Neural cell (in vitro differentiated cells): ENCODE measurements around the gene OR1D5. TPM values are rescaled to one million over a fixed set of nuclear protein-coding genes. Genes with fewer than 3 reads are reported as not detected.

Experiments
- H2AFZ ChIP-seq: fragments of 200-600, 300-800 bp; sonication (generic), shearing (Covaris generic); 2 replicates; pipeline ENCODE4 v1.6.0; 2014; ENCODE audit warnings: low read depth, mild to moderate bottlenecking, antibody characterized with exemption, low read length, moderate library complexity
- H3F3A ChIP-seq: fragments of 200-600 bp; shearing (Covaris generic); 2 replicates; pipeline ENCODE4 v1.6.1; 2016; ENCODE audit warnings: mild to moderate bottlenecking, moderate library complexity, mixed read lengths, antibody characterized with exemption, low read length; ENCODE audit not compliant: insufficient read depth, poor library complexity, severe bottlenecking
- H3K27ac ChIP-seq: fragments of 200-600, 300-800 bp; sonication (generic), shearing (Covaris generic); 2 replicates; pipeline ENCODE4 v1.5.1; 2014; ENCODE audit warnings: mild to moderate bottlenecking, low read length, moderate library complexity
- H3K27me3 ChIP-seq: fragments of 300-800, 200-600 bp; sonication (generic), shearing (Covaris generic); 2 replicates; pipeline ENCODE4 v1.6.0; 2014; ENCODE audit warnings: mild to moderate bottlenecking, low read depth, low read length, moderate library complexity; ENCODE audit not compliant: insufficient read depth
- H3K36me3 ChIP-seq: fragments of 300-800, 200-600 bp; sonication (generic), shearing (Covaris generic); 2 replicates; pipeline ENCODE4 v1.5.1; 2014; ENCODE audit warnings: mild to moderate bottlenecking, antibody characterized with exemption, low read length, moderate library complexity; ENCODE audit not compliant: insufficient read depth
- H3K4me2 ChIP-seq: fragments of 300-800, 200-600 bp; sonication (generic), shearing (Covaris generic); 2 replicates; pipeline ENCODE4 v1.6.0; 2014; ENCODE audit warnings: mild to moderate bottlenecking, low read length
- H3K4me3 ChIP-seq: fragments of 300-800, 200-600 bp; sonication (generic), shearing (Covaris generic); 2 replicates; pipeline ENCODE4 v1.5.1; 2014; ENCODE audit warnings: mild to moderate bottlenecking, low read length, moderate library complexity
- H3K79me2 ChIP-seq: fragments of 200-600 bp; shearing (Covaris generic); replicated peaks from 2 replicates; pipeline ENCODE4 v1.6.0; 2014; ENCODE audit warnings: mild to moderate bottlenecking, low read length, moderate library complexity; ENCODE audit not compliant: insufficient read depth
- H3K9ac ChIP-seq: fragments of 300-800, 200-600 bp; sonication (generic), shearing (Covaris generic); 2 replicates; pipeline ENCODE4 v1.6.1; 2016; ENCODE audit warnings: mild to moderate bottlenecking, low read length, mixed read lengths
- H3K9me2 ChIP-seq: fragments of 200-600 bp; shearing (Covaris generic); 2 replicates; pipeline ENCODE4 v1.6.1; 2016; ENCODE audit warnings: mild to moderate bottlenecking, low read length, mixed read lengths; ENCODE audit not compliant: insufficient read depth
- H3K9me3 ChIP-seq: fragments of 200-600, 300-800 bp; sonication (generic), shearing (Covaris generic); 2 replicates; pipeline ENCODE4 v1.6.1; 2016; ENCODE audit warnings: mild to moderate bottlenecking, mixed run types, low read length, moderate library complexity, mixed read lengths
- H4K20me1 ChIP-seq: fragments of 200-600 bp; shearing (Covaris generic); 2 replicates; pipeline ENCODE4 v1.6.1; 2016; ENCODE audit warnings: mild to moderate bottlenecking, mixed run types; ENCODE audit not compliant: insufficient read depth
- MXI1 ChIP-seq: fragments of 450-650 bp; conservative IDR thresholded peaks from 2 replicates; pipeline ENCODE4 v1.6.1; 2014; ENCODE audit warnings: antibody characterized with exemption, mild to moderate bottlenecking; ENCODE audit not compliant: poor library complexity, severe bottlenecking
- RAD21 ChIP-seq: fragments of 450-650 bp; conservative IDR thresholded peaks from 2 replicates; pipeline ENCODE4 v1.6.1; 2014; ENCODE audit warnings: antibody characterized with exemption, mild to moderate bottlenecking, moderate library complexity
- SMC3 ChIP-seq: fragments of 450-650 bp; conservative IDR thresholded peaks from 2 replicates; pipeline ENCODE4 v1.6.1; 2014; ENCODE audit warnings: antibody characterized with exemption, mild to moderate bottlenecking, moderate library complexity; ENCODE audit not compliant: poor library complexity
- polyA plus RNA-seq: library from polyadenylated mRNA; depleted of rRNA; stranded (reverse); fragments of >200 nt; gene quantifications from 2 replicates; pipeline ENCODE4 v1.2.3, GENCODE V29; 2014
- TF ChIP-seq, protein P1 (sequence below): fragments of 450-650 bp; IDR thresholded peaks from 2 replicates; pipeline ENCODE4 v1.5.1; 2014; ENCODE audit warnings: antibody characterized with exemption, mild to moderate bottlenecking, moderate library complexity; ENCODE audit not compliant: poor library complexity, severe bottlenecking
- TF ChIP-seq, protein P2 (sequence below): IDR thresholded peaks from 2 replicates; pipeline ENCODE4 v1.6.1; 2012; ENCODE audit warnings: borderline replicate concordance

The OR1D5 gene
- polyA plus RNA-seq, 1 donor from 2014 or later: not detected

DNA sequence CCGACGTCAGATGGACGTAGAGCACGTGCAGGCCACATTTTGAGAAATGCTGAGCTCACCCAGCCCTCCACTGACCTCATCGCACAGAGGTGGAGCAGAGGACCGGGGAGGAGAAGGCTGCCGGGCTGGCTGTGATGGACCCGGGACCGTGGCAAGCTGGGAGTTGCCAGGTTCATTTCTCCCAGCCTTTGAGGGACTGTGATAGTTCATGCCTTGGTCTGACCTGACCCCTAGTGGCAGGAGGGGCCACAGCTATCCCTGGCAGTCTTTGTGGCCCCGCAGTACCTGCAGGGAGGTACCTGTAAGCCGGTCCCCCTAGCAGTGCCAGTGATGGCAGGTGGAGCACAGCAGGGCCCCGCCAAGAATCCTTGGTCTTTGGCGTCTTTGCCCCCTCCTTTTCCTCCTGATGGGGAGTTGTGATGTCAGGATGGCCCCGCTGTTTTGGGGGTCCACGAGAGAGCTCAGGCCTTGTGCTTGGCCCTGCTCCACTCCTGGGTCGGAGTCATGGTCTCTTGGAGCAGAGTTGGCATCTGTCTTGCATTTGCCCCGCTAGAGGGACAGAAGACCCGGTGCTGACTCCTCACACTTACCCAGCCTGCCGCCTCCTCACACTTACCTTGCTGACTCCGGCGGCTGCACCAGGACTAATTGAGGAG lies 50.4 kb downstream of the OR1D5 start:
- no peak overlapping the region for H3K4me2 ChIP-seq
- H3K4me3 ChIP-seq: no peak overlapping the region
- no peaks in the 10 kb centered on the region for H3K9me3 ChIP-seq
- H3K27ac ChIP-seq: no peak overlapping the region
- TF ChIP-seq, protein P1, sequence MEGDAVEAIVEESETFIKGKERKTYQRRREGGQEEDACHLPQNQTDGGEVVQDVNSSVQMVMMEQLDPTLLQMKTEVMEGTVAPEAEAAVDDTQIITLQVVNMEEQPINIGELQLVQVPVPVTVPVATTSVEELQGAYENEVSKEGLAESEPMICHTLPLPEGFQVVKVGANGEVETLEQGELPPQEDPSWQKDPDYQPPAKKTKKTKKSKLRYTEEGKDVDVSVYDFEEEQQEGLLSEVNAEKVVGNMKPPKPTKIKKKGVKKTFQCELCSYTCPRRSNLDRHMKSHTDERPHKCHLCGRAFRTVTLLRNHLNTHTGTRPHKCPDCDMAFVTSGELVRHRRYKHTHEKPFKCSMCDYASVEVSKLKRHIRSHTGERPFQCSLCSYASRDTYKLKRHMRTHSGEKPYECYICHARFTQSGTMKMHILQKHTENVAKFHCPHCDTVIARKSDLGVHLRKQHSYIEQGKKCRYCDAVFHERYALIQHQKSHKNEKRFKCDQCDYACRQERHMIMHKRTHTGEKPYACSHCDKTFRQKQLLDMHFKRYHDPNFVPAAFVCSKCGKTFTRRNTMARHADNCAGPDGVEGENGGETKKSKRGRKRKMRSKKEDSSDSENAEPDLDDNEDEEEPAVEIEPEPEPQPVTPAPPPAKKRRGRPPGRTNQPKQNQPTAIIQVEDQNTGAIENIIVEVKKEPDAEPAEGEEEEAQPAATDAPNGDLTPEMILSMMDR: peak; percentile 57
- TF ChIP-seq, protein P2, sequence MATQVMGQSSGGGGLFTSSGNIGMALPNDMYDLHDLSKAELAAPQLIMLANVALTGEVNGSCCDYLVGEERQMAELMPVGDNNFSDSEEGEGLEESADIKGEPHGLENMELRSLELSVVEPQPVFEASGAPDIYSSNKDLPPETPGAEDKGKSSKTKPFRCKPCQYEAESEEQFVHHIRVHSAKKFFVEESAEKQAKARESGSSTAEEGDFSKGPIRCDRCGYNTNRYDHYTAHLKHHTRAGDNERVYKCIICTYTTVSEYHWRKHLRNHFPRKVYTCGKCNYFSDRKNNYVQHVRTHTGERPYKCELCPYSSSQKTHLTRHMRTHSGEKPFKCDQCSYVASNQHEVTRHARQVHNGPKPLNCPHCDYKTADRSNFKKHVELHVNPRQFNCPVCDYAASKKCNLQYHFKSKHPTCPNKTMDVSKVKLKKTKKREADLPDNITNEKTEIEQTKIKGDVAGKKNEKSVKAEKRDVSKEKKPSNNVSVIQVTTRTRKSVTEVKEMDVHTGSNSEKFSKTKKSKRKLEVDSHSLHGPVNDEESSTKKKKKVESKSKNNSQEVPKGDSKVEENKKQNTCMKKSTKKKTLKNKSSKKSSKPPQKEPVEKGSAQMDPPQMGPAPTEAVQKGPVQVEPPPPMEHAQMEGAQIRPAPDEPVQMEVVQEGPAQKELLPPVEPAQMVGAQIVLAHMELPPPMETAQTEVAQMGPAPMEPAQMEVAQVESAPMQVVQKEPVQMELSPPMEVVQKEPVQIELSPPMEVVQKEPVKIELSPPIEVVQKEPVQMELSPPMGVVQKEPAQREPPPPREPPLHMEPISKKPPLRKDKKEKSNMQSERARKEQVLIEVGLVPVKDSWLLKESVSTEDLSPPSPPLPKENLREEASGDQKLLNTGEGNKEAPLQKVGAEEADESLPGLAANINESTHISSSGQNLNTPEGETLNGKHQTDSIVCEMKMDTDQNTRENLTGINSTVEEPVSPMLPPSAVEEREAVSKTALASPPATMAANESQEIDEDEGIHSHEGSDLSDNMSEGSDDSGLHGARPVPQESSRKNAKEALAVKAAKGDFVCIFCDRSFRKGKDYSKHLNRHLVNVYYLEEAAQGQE: no peak
- TF ChIP-seq RAD21: peak; percentile 62
- TF ChIP-seq SMC3: peak; percentile 58
- TF ChIP-seq MXI1: no peak
- H4K20me1 ChIP-seq: no peaks in the 10 kb centered on the region
- H3K9ac ChIP-seq: no peak overlapping the region
- no peaks in the 10 kb centered on the region for H3K36me3 ChIP-seq
- H3F3A ChIP-seq: no peaks in the 10 kb centered on the region
- H2AFZ ChIP-seq: no peak overlapping the region
- H3K79me2 ChIP-seq: no peaks in the 10 kb centered on the region
- no peaks in the 10 kb centered on the region for H3K27me3 ChIP-seq
- no peaks in the 10 kb centered on the region for H3K9me2 ChIP-seq

Other genes with a start within 250 kb of the OR1D5 start
- gene OR1D2, start 40.8 kb upstream of the OR1D5 start, polyA plus RNA-seq: not detected in 2 replicates
- gene OR1G1, start 63.9 kb upstream of the OR1D5 start, polyA plus RNA-seq: not detected in 2 replicates
- not detected in 2 replicates for gene OR1A2, start 133.9 kb upstream of the OR1D5 start, polyA plus RNA-seq
- not detected in 2 replicates for gene OR1A1, start 144.1 kb upstream of the OR1D5 start, polyA plus RNA-seq
- not detected in 2 replicates for gene OR3A1, start 234.8 kb upstream of the OR1D5 start, polyA plus RNA-seq